Measurements from ENCODE around the gene NACC1.
A peak's percentile ranks its signal among the peaks of the same experiment; 100 is the strongest.

The NACC1 gene

GRCh38 chr19:13155472-13156359 lies 37.7 kb downstream of the NACC1 start:
- Histone ChIP-seq H3K9ac (ENCODE audit: low read depth, low read length) (peak overlapping the region; percentile 87), H3K4me1 (ENCODE audit: insufficient read depth, low read length) (peaks cover 47% of the 10 kb centered on the region), H2AFZ (ENCODE audit: low read depth, low read length) (no peak overlapping the region; the same call in 1 of the 2 replicates), H3K27me3 (ENCODE audit: insufficient read depth, low read length, poor library complexity) (peaks cover 16% of the 10 kb centered on the region), H3K4me2 (ENCODE audit: insufficient read depth, low read length) (peak overlapping the region; percentile 100), H3K4me3 (ENCODE audit: low read depth in 1 of 2, low read length in 2 of 2) (peak overlapping the region in 1 of 2 experiments; percentile 88; a peak in 3 of 4 replicates), H3K9me3 (ENCODE audit: insufficient read depth, low read length, severe bottlenecking) (no peaks in the 10 kb centered on the region), H3K27ac (ENCODE audit: low read length) (peak overlapping the region; percentile 51), H3K79me2 (ENCODE audit: insufficient read depth, low read length) (peaks cover 20% of the 10 kb centered on the region), H3K36me3 (ENCODE audit: insufficient read depth, low read length) (peaks cover 11% of the 10 kb centered on the region; the same call in 1 of the 2 replicates), H4K20me1 (ENCODE audit: insufficient read depth, low read length) (peaks cover 27% of the 10 kb centered on the region)
- peak; percentile 89 for DNase-seq
- ATAC-seq (ENCODE audit: insufficient read depth, low read depth): peak; percentile 30
- no peak for TF ChIP-seq EZH2 (IDR thresholded peaks at IDR 0.05; ENCODE audit: borderline replicate concordance, low read depth, low read length, severe bottlenecking)
- no peak for TF ChIP-seq CTCF (IDR thresholded peaks at IDR 0.05; ENCODE audit: borderline replicate concordance, extremely low read depth, low read length, poor library complexity, severe bottlenecking)

DNA sequence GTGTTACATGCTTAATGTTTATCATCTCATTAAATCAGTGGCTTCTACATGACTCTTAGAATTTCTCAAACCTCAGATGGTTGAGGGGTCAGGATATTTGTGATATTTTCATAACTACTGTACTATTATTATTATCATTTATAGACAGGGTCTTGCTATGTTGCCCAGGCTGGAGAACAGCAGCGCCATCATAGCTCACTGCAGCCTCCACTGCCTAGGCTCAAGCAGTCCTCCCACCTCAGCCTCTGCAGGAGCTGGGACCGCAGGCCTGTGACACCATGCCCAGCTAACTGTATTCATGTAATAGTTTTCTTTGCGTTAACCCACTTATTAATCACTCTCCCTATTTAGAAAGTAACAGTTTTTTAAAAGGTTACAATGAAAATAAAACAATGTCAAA lies 41.6 kb downstream of the NACC1 start:
- no peak for TF ChIP-seq EZH2 (IDR thresholded peaks at IDR 0.05; ENCODE audit: borderline replicate concordance, low read depth, low read length, severe bottlenecking)
- no peak for TF ChIP-seq CTCF (IDR thresholded peaks at IDR 0.05; ENCODE audit: borderline replicate concordance, extremely low read depth, low read length, poor library complexity, severe bottlenecking)
- no peak for ATAC-seq (ENCODE audit: insufficient read depth, low read depth)
- H3K4me1 ChIP-seq (ENCODE audit: insufficient read depth, low read length): peaks cover 53% of the 10 kb centered on the region
- no peak overlapping the region for H3K4me2 ChIP-seq (ENCODE audit: insufficient read depth, low read length)
- DNase-seq: no peak
- H3K79me2 ChIP-seq (ENCODE audit: insufficient read depth, low read length): no peaks in the 10 kb centered on the region; the same call in 1 of the 2 replicates
- H3K9me3 ChIP-seq (ENCODE audit: insufficient read depth, low read length, severe bottlenecking): no peaks in the 10 kb centered on the region
- H3K27ac ChIP-seq (ENCODE audit: low read length): no peak overlapping the region
- H3K4me3 ChIP-seq (ENCODE audit: low read depth in 1 of 2, low read length in 2 of 2): no peak overlapping the region
- H3K9ac ChIP-seq (ENCODE audit: low read depth, low read length): no peak overlapping the region
- no peak overlapping the region for H2AFZ ChIP-seq (ENCODE audit: low read depth, low read length)
- peaks cover 9% of the 10 kb centered on the region for H4K20me1 ChIP-seq (ENCODE audit: insufficient read depth, low read length)
- no peaks in the 10 kb centered on the region for H3K36me3 ChIP-seq (ENCODE audit: insufficient read depth, low read length)
- no peaks in the 10 kb centered on the region for H3K27me3 ChIP-seq (ENCODE audit: insufficient read depth, low read length, poor library complexity)

DNA sequence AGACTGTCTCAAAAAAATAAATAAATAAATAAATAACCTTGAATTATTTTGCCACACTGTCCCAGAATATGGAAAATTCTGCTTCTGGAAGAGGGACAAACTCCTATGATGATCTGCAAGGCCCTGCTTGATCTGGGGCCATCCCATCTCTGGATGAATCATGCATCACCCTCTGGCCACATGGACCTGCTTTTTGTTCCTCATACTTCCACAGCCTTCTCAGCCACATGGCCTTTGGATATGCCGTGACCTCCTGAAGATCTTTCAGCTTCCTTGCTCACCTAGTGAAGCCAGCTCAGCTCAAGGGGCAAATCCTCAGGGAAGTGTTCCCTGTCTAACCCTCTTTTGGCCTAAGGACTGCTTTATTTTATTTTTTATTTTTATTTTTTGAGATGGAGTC lies 42.5 kb downstream of the NACC1 start:
- TF ChIP-seq CTCF (IDR thresholded peaks at IDR 0.05; ENCODE audit: borderline replicate concordance, extremely low read depth, low read length, poor library complexity, severe bottlenecking) (no peak), EZH2 (IDR thresholded peaks at IDR 0.05; ENCODE audit: borderline replicate concordance, low read depth, low read length, severe bottlenecking) (no peak)
- no peak overlapping the region for H3K4me2 ChIP-seq (ENCODE audit: insufficient read depth, low read length)
- H3K27ac ChIP-seq (ENCODE audit: low read length): no peak overlapping the region
- H4K20me1 ChIP-seq (ENCODE audit: insufficient read depth, low read length): peaks cover under 1% of the 10 kb centered on the region; the same call in 1 of the 2 replicates
- H3K4me3 ChIP-seq (ENCODE audit: low read depth in 1 of 2, low read length in 2 of 2): no peak overlapping the region
- DNase-seq (no peak), ATAC-seq (ENCODE audit: insufficient read depth, low read depth) (no peak)
- peaks cover 53% of the 10 kb centered on the region for H3K4me1 ChIP-seq (ENCODE audit: insufficient read depth, low read length)
- no peaks in the 10 kb centered on the region for H3K27me3 ChIP-seq (ENCODE audit: insufficient read depth, low read length, poor library complexity)
- no peaks in the 10 kb centered on the region for H3K36me3 ChIP-seq (ENCODE audit: insufficient read depth, low read length)
- no peaks in the 10 kb centered on the region for H3K79me2 ChIP-seq (ENCODE audit: insufficient read depth, low read length)
- H3K9ac ChIP-seq (ENCODE audit: low read depth, low read length): no peak overlapping the region
- H3K9me3 ChIP-seq (ENCODE audit: insufficient read depth, low read length, severe bottlenecking): no peaks in the 10 kb centered on the region
- no peak overlapping the region for H2AFZ ChIP-seq (ENCODE audit: low read depth, low read length)

Data from DND-41 (cell line).